Measurements from ENCODE around the gene PRDM11.

Gene PRDM11

GRCh38 chr11:45142241-45143055 lies 4.0 kb upstream of the PRDM11 start:
- no peak for DNase-seq

- DNase-seq: no peak
Observed at GRCh38 chr11:45143494-45143893, 2.9 kb upstream of the PRDM11 start.

DNA sequence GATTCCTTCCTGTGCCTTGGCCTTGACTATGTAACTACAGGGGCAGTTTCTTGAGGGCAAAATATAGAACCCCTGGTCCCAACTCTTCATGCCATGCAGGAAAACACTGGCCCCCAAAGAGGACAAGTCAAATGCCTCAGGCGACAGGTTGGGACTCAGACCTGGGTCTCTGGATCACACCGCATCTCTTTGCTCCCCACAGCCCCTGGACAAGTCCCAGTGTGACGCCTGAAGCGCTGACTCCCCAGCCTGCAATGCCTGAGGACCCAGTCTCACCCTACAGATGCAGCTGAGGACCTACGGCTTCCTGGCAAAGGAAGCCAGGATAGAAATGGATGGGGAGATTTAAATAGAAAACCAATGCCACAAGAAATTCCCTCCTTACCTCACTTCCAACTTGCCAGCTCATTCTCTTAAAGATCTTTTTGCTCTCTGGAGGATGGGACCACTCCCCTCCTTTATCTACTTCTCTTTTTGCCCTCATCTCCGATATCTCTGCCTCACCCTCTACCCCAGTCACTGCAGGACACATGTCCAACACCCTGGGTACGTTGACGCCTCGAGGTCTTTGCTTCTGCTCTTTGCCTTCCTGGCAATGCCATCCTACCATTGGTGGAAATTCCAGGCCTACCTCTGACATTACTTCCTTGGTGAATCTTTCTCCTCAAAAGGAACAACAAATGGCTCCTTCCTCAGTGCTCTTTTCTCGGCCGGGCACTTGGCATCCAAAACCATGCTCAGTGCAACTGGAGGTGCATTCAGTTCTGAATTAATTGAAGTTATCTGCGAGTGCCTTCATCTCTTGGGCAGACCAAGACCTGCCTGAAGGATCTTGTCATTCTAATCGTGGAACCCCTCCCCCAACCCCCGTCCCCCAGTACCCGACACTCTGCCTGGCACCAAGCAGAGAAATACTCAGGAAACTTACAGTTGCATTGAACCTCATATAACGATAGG lies 2.0 kb upstream of the PRDM11 start:
- no peak for DNase-seq

DNA sequence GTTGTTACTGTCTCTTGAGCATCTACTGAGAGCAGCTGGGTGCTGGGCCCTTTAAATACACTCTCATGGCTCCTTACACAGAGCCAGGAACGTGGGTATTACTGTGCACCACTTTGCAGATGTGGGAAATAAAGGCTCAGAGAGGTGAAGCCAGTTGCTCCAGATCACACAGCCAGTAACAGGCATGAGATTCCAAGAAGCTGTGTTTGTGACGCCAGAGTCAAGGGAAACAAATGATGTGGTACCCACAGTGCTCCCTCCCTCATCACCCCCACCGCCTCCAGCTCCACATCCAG lies 1.4 kb upstream of the PRDM11 start:
- no peak for DNase-seq

DNA sequence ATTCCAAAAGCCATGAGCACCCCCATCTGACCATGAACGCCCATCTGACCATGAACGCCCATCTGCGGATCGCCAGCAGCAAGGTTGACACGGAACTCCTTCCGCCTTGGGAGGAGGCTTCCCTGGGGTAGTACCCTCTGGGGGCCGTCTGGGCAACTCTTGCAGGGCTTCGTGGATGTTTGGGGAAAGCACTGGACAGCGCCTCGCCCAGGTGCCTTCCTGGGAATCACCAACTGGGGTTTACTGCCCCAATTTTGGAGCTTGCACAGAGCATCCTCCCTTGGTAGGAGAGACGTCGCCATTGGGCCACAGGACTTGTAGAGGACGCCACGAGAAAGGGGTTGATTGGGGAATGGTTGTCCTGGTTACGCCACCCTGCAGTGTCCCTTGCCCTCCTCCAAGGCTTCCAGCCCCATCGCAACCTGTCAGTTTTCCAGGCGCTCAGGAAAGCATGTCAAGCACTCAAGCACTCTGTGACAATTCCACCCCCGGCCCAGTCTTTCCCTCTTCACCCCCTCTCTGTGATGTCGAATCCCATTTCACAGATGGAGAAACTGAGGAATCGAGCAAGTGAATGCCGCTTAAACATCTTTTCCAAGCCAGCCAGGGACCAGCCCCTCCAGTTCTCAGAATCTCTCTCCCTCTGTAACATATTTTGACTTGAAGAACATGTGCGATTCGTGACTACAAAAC lies 914 bp upstream of the PRDM11 start:
- peak; percentile 27 for DNase-seq

GRCh38 chr11:45147017-45147728 lies 734 bp downstream of the PRDM11 start:
- peak; percentile 92 for DNase-seq

DNA sequence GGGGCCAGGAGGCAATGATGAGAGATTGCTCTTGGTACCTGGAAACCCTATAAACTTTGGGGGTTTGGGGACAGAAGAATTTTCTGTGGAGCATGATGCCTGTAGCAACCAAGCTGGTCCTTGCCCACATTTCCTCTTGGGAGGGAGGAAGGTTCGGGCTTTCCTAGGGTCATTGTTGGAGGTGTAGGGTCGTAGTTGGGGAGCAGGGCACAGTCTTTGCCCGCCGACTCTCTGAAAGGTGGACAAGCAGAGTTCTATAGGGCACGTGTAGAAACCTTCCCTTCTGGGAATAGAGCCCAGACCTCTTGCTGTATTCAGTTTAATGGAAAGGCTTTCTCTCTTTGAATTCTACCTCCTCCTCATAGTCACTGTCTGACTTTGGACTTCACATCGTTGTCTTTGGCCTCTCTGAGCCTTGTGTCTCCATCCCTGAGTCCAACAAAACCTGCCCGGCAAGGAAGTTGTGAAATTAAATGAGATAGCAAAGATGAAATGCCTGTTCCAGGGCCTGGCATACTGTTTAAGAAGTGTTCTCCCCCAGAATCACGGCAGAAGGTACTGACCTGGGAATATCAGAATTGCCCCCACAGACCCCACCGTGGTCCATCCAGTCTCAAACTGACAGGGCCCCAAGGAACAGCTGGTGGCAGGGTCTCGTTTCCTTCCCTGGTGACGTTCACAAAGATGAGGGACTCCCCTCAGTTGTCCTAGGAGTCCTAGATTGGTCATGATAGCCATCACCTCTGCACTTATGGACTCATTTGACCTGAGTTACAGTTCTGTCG lies 1.6 kb downstream of the PRDM11 start:
- no peak for DNase-seq

DNA sequence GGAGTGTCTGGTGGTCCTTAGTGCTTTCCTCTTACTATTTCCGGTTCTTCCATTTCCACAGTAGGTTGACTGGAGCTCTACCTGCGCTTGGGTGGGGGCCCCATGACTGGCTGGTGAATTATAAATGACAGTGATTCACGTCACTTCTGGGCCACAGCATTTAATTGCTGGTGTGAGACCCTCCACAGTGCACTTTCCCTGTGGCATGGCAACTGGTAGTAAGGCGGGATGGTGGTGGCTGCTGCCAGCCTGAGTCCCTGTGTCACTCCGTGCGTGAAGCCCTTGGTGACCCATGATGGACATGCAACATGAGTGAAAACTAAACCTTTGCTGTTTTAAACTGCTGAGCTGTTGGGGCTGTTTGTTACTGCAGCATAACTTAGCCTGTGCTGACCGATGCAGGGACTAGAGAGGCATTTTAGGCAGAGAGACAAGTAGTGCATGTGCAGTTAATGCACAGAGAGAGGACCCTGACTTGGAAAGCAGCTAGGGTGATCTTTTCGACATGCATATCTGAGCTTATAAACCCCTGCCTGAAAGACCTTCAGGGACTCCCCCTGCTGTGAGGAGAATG lies 3.1 kb downstream of the PRDM11 start:
- no peak for DNase-seq

DNA sequence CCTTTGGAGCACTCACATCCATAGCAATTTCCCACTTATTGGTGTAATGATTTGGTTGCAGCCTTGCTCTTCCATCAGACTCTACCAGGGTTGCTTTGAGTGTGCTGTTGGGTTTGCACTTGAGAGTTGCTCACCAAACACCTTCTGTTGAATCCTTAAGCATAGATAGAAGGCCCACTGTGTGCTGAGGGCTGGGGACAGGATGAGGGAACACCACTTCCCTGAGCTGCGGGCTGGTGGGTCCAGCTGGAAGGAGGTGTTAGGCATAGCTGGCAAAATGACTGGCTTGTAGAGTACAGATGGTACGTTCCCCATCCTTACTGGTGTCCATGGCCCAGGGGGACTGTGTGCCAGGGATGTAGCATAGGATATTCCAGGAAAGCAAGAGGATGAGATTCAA lies 3.9 kb downstream of the PRDM11 start:
- no peak for DNase-seq

- no peak for DNase-seq
Observed at GRCh38 chr11:45150943-45151342, 4.5 kb downstream of the PRDM11 start.

DNA sequence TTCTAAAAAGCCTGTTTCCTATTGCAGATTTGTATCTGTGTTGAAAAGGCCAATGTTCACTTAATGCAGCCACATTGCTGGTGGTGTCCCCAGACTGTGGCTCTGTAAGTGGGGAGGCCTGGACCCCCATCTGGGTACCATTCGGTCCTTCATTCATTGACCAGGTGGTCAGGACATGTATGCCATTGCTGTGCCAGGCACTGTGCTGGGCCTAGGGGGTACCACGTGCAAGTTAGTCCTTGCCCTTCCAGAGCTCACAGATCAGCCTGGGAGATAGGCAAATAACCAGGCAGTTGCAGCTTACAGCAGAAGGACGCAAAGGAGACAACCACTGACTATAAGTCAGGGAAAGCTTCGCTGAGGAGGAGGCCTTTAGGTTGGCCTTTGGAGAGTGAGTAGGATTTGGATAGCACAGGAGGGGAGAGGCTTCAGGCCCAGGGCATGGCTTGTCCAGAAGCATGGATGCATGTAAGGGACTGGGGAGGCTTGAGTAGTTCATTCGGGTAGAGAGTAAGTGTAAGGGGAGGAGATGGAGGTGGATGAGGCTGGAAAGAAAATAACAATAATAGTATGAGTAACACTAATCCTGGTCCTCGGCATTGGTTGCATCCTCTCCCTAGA lies 5.0 kb downstream of the PRDM11 start:
- DNase-seq: no peak

DNA sequence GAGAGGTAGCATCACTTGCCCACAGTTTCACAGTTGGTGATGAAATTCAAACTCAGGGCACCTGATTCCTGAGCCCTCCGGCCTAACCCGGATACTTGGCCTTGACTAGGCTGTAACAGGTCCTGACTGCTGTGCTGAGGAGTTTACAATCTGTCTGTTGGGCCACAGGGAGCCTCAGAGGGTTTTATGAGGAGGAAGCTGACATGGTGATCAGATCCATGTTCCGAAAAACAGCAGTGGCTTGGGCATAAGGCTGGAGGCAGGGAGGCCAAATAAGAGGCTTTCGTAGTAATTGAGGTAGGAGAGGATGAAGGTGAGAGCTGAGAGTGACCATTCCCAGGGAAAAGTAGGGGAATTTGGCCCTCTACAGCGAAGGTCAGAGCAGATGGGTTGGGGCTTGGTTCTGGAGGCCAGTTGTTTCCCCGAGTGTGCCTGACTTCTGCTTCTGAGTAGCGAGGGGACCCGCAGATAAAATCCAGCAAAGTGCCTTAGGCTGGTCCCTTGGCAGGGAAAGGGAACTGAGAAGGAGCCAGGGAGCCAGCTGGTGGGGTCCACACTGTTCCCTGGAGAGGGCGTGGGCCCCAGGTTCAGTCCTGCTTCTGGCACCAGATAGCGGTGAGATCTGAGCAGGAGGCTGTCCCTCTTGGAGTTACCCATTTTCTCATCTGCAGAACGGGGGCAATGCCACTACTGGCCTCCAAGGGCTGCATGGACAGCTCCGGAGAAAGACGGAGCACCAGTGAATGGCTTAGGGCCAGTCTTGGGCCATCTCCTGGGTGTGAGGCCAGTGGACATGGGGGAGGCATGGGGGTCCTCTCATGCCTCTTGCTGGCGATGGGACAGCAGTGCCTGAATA lies 6.5 kb downstream of the PRDM11 start:
- DNase-seq: no peak

- DNase-seq: no peak
Observed at GRCh38 chr11:45154276-45154675, 7.8 kb downstream of the PRDM11 start.

DNA sequence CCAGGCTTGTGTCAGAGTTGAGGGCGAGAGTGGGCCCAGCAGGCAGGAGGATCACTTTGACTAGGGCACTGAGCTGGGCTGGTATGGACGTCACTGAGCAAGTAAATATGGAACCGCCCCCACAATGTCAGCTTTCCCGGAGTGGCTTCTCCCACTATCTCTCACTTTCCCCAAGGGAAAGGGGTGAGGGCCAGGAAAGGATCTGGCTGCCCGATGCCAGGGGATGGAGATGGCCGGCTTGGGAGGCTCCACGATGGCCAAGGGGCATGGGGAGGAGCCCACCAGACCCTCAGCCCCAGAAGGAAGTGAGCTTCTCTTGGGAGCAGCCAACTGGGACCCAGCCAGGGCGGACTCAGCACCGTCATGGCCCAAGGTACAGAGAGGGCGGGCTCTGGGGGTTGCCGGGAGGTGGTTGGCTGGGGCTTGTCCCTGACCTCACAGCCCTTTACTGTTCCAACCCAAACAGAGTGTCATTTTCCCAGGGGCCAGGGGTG lies 8.7 kb downstream of the PRDM11 start:
- DNase-seq: no peak

- DNase-seq: no peak
Observed at GRCh38 chr11:45155627-45156180, 9.3 kb downstream of the PRDM11 start.

DNA sequence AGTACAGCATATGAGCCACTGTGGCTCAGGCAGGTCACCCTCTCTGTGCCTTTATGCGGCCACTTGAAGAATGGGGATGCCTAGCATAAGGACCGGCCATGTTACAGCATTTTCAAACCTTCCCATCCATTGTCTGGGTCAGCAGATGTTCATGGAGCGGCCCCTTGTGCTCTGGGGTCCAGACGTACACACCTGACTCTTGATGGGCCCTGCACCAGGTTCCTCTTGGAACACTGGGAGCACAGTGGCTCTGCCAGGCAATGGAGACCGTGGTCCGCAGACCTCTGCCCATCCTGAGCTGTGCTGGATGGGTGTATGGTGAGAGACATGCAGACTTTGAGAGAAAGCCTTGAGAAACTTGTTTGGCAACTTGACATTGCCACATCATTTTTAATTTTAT lies 9.8 kb downstream of the PRDM11 start:
- no peak for DNase-seq

GRCh38 chr11:45156741-45157140 lies 10.3 kb downstream of the PRDM11 start:
- DNase-seq: no peak

GRCh38 chr11:45157247-45158209 lies 11.1 kb downstream of the PRDM11 start:
- DNase-seq: no peak
